Upper lobe of right lung (tissue), 1 donor: ENCODE measurements around the gene SLC2A4. TPM values are rescaled to one million over a fixed set of nuclear protein-coding genes. Genes with fewer than 3 reads are reported as not detected.
"Not testable (repeated sequence)": the region's sequence is repeated elsewhere in the genome, so short reads cannot be mapped to it uniquely, and the experiment has no call there.

ENCODE experiments used
- ATAC-seq: fragments of 200-7000 bp; cut with Tn5 transposase; one replicate; pipeline ENCODE4 v1.9.1; 2020; ENCODE audit warnings: mild to moderate bottlenecking, moderate library complexity
- DNase-seq: peaks from one replicate; pipeline ENCODE4 v3.0.0-alpha.2; 2020
- H3K27ac ChIP-seq: fragments of 200-600 bp; one replicate; pipeline ENCODE4 v1.8.0; 2022
- H3K27me3 ChIP-seq: fragments of 200-600 bp; one replicate; pipeline ENCODE4 v1.8.0; 2022; ENCODE audit warnings: mild to moderate bottlenecking
- H3K36me3 ChIP-seq: fragments of 200-600 bp; one replicate; pipeline ENCODE4 v1.8.0; 2022
- H3K4me1 ChIP-seq: fragments of 200-600 bp; one replicate; pipeline ENCODE4 v1.8.0; 2022
- H3K4me3 ChIP-seq: fragments of 200-600 bp; one replicate; pipeline ENCODE4 v1.8.0; 2022; ENCODE audit warnings: mild to moderate bottlenecking
- H3K9me3 ChIP-seq: fragments of 200-600 bp; one replicate; pipeline ENCODE4 v1.8.0; 2022
- intact Hi-C: fragments of 100-400 bp; cut with DNase I; formaldehyde crosslinking; loops from one replicate; pipeline ENCODE4 v1.11.0; 2022
- total RNA-seq: library from RNA; stranded (reverse); fragmentation: NEBNext Ultra II Directional; extraction: Animal tissue kit (Norgen Biotek cat#: 25700); gene quantifications from one replicate; pipeline ENCODE4 v1.2.1, GENCODE V29; 2021
- TF ChIP-seq, protein P1 (sequence below): fragments of 200-600 bp; IDR thresholded peaks from one replicate; pipeline ENCODE4 v1.8.0; 2022; ENCODE audit warnings: antibody characterized with exemption
- donor health status: DM: no; HTN: yes; CAD: no; lungs with severe emphysema.

The SLC2A4 gene
- total RNA-seq, 1 donor from 2014 or later = 1.6 TPM

DNA sequence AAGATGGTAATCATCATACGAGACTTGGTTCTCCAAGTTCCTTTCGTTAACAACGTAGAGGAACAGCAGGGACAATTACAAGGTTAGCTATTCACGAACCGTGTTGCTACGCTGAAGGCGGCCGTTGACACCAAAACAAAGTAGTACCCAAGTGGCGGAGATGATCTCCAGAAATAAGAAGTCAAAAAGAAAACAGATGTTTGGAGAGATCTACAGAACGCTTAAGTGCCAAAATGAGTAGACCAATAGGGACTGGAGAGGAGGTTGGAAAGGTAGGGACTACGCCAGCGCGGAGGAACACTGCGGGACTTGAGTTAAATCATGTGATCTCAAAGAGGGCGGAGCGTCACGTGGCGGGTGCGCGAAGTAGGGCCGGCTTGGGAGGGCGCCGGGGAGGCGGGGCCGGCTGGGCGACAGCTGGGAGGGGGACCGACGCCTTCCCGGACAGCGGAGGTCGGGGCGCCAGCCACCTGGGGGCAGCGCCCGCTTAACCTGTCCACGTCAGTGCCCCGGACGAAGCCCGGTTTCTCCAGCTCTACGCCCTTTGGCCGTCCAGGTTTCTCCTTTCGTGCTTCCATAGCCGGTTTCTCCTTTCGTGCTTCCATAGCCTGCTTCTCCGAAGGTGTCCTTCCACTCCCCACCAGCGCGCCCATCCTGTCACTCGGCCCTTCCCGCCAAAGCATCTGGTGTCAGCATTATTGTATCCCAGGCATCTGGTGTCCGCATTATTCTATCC lies 38.6 kb upstream of the SLC2A4 start:
- TF ChIP-seq, protein P1, sequence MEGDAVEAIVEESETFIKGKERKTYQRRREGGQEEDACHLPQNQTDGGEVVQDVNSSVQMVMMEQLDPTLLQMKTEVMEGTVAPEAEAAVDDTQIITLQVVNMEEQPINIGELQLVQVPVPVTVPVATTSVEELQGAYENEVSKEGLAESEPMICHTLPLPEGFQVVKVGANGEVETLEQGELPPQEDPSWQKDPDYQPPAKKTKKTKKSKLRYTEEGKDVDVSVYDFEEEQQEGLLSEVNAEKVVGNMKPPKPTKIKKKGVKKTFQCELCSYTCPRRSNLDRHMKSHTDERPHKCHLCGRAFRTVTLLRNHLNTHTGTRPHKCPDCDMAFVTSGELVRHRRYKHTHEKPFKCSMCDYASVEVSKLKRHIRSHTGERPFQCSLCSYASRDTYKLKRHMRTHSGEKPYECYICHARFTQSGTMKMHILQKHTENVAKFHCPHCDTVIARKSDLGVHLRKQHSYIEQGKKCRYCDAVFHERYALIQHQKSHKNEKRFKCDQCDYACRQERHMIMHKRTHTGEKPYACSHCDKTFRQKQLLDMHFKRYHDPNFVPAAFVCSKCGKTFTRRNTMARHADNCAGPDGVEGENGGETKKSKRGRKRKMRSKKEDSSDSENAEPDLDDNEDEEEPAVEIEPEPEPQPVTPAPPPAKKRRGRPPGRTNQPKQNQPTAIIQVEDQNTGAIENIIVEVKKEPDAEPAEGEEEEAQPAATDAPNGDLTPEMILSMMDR = no peak
- Histone ChIP-seq H3K9me3 (no peaks in the 10 kb centered on the region), H3K36me3 (peaks cover 54% of the 10 kb centered on the region), H3K27ac (peak overlapping the region; percentile 97), H3K4me3 (peak overlapping the region; percentile 99), H3K4me1 (peaks cover 26% of the 10 kb centered on the region), H3K27me3 (no peaks in the 10 kb centered on the region)
- ATAC-seq (peak; percentile 62), DNase-seq (peak; percentile 97)
- intact Hi-C loops = no loop called here

GRCh38 chr17:7243453-7243729 lies 38.1 kb upstream of the SLC2A4 start:
- H3K4me3 ChIP-seq = peak overlapping the region; percentile 99
- ATAC-seq = no peak
- no peak for DNase-seq
- peak overlapping the region; percentile 97 for H3K27ac ChIP-seq
- peaks cover 54% of the 10 kb centered on the region for H3K36me3 ChIP-seq
- H3K27me3 ChIP-seq = no peaks in the 10 kb centered on the region
- H3K4me1 ChIP-seq = peaks cover 26% of the 10 kb centered on the region
- intact Hi-C loops = no loop called here
- no peaks in the 10 kb centered on the region for H3K9me3 ChIP-seq
- TF ChIP-seq, protein P1 = no peak

- H3K36me3 ChIP-seq = peaks cover 54% of the 10 kb centered on the region
- ATAC-seq = not testable (repeated sequence)
These were observed 37.7 kb upstream of the SLC2A4 start for GRCh38 chr17:7243838-7244237.

DNA sequence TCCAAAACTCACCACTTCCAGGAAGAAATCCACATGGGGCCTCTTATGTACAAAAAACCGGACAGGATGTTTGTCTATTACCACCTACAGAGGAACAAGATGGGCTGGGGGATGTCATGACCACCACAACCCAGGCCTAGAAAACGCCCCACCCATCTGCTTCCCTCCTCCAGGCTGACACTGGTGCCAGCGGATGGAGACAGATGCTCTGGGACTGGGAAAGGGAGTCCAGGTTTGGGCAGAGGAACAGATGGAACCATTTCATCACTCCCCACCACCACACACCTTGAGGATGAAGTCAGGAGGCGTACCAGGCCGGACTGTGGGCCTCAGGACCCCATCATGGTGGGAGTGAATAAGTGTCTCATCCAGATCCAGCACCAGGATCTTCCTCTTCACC lies 34.7 kb upstream of the SLC2A4 start:
- Histone ChIP-seq H3K4me1 (peaks cover 32% of the 10 kb centered on the region), H3K36me3 (peaks cover 38% of the 10 kb centered on the region), H3K27ac (no peak overlapping the region), H3K4me3 (no peak overlapping the region), H3K9me3 (no peaks in the 10 kb centered on the region), H3K27me3 (no peaks in the 10 kb centered on the region)
- no peak for DNase-seq
- no peak for ATAC-seq
- TF ChIP-seq, protein P1 = no peak
- intact Hi-C loops = no loop called here

More at GRCh38 chr17:7243838-7244237, 37.7 kb upstream of the SLC2A4 start:
- H3K9me3 ChIP-seq, DNase-seq, intact Hi-C loops, H3K27me3 ChIP-seq: not testable (repeated sequence)
- H3K4me3 ChIP-seq = peak overlapping the region; percentile 99
- H3K4me1 ChIP-seq = peaks cover 29% of the 10 kb centered on the region
- H3K27ac ChIP-seq = peak overlapping the region; percentile 97

DNA sequence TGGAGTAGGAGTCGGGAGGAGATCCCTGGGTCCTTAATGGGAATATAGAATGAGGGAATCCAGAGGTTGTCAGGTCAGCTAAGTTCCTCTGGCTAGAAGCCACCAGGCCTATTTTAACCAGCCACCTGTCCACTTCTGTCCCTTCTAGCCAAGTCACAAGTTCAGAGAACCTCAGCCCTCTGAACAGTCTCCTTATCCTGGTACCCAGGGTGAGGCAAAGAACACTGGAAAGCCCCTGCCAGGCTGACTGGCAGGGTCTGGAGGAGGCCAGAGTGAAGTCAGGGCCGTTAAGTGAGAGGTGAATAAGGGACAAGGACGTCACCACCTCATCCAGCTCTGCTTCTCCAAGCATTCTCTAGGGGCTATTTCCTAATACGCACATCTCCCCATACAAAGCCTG lies 32.7 kb upstream of the SLC2A4 start:
- ATAC-seq = no peak
- Histone ChIP-seq H3K4me1 (peaks cover 33% of the 10 kb centered on the region), H3K4me3 (no peak overlapping the region), H3K27me3 (no peaks in the 10 kb centered on the region), H3K27ac (no peak overlapping the region), H3K36me3 (peaks cover 33% of the 10 kb centered on the region), H3K9me3 (no peaks in the 10 kb centered on the region)
- no peak for DNase-seq
- TF ChIP-seq, protein P1 = no peak
- intact Hi-C loops = no loop called here

DNA sequence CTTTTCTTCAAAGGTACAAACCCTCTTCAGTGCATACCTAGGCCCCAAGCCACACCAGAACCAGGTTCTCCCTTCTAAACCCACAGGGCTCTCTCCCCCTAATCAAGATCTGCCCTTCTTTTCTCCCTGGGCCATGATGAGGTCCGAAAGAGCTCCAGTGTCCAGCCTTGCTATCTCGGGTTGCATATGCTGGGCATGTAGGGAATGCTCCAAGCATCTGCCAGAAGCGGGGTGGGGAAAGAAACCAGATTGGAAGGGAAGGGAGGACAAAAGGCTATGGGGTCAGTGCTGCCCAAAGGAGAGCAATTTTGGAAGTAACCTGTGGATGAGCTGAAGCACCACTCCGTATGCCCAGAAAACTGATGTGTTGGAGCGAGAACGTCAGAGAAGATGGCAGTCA lies 32.3 kb upstream of the SLC2A4 start:
- H3K27ac ChIP-seq = no peak overlapping the region
- DNase-seq (no peak), ATAC-seq (no peak)
- TF ChIP-seq, protein P1 = no peak
- no peaks in the 10 kb centered on the region for H3K27me3 ChIP-seq
- peaks cover 32% of the 10 kb centered on the region for H3K4me1 ChIP-seq
- peaks cover 32% of the 10 kb centered on the region for H3K36me3 ChIP-seq
- H3K4me3 ChIP-seq = no peak overlapping the region
- intact Hi-C loops = no loop called here
- no peaks in the 10 kb centered on the region for H3K9me3 ChIP-seq
